GM12891 (cell line): ENCODE results near the gene YARS1.

Experiments used
- DNase-seq: peaks from one replicate; pipeline ENCODE4 v3.0.0; 2011; ENCODE audit warnings: low spot score; ENCODE audit not compliant: insufficient read length
- FAIRE-seq: peaks from 2 replicates; lab custom pipeline; 2011; peaks lifted over from hg19 to GRCh38; lab: Jason Lieb, UNC
- PAX5 ChIP-seq: IDR thresholded peaks from 2 replicates; pipeline ENCODE4 v1.6.1; 2011; ENCODE audit warnings: low read length, moderate library complexity, mild to moderate bottlenecking; ENCODE audit not compliant: insufficient read depth, severe bottlenecking
- POLR2A ChIP-seq: IDR thresholded peaks from 2 replicates; pipeline ENCODE4 v1.6.1; 2011; ENCODE audit warnings: low read depth, low read length, control low read depth
- POLR2AphosphoS5 ChIP-seq: IDR thresholded peaks from 2 replicates; pipeline ENCODE4 v1.6.1; 2011; ENCODE audit warnings: low read depth, low read length, control low read depth
- POU2F2 ChIP-seq: IDR thresholded peaks from 2 replicates; pipeline ENCODE4 v1.6.1; 2011; ENCODE audit warnings: low read depth, mild to moderate bottlenecking, control low read depth, low read length, moderate library complexity
- SPI1 ChIP-seq: IDR thresholded peaks from 2 replicates; pipeline ENCODE4 v1.6.1; 2011; ENCODE audit warnings: low read depth, low read length, control low read depth
- TAF1 ChIP-seq: IDR thresholded peaks from 2 replicates; pipeline ENCODE4 v1.6.1; 2011; ENCODE audit warnings: low read depth, low read length, control low read depth

Gene YARS1

GRCh38 chr1:32741059-32741412, 76.1 kb downstream of the YARS1 start:
- FAIRE-seq: no peak

GRCh38 chr1:32736812-32737791, 80.1 kb downstream of the YARS1 start:
- FAIRE-seq (no peak), DNase-seq (no peak)
- TF ChIP-seq POLR2A (no peak), POU2F2 (no peak), TAF1 (no peak), SPI1 (no peak), PAX5 (no peak), POLR2AphosphoS5 (no peak)

More at GRCh38 chr1:32741059-32741412, 76.1 kb downstream of the YARS1 start:
- DNase-seq: no peak
- TF ChIP-seq SPI1: no peak
- no peak for TF ChIP-seq POU2F2
- TF ChIP-seq PAX5: no peak
- no peak for TF ChIP-seq POLR2AphosphoS5
- no peak for TF ChIP-seq TAF1
- no peak for TF ChIP-seq POLR2A

- no peak for DNase-seq
- no peak for TF ChIP-seq TAF1
- TF ChIP-seq POU2F2: no peak
- TF ChIP-seq POLR2A: no peak
- no peak for TF ChIP-seq PAX5
- no peak for TF ChIP-seq SPI1
- no peak for TF ChIP-seq POLR2AphosphoS5
- FAIRE-seq: no peak
These were observed 83.4 kb downstream of the YARS1 start for GRCh38 chr1:32733582-32734321.

GRCh38 chr1:32729254-32730046, 87.7 kb downstream of the YARS1 start:
- FAIRE-seq (no peak), DNase-seq (no peak)
- TF ChIP-seq PAX5 (no peak), POLR2AphosphoS5 (no peak), POU2F2 (no peak), POLR2A (no peak), TAF1 (no peak), SPI1 (no peak)

DNA sequence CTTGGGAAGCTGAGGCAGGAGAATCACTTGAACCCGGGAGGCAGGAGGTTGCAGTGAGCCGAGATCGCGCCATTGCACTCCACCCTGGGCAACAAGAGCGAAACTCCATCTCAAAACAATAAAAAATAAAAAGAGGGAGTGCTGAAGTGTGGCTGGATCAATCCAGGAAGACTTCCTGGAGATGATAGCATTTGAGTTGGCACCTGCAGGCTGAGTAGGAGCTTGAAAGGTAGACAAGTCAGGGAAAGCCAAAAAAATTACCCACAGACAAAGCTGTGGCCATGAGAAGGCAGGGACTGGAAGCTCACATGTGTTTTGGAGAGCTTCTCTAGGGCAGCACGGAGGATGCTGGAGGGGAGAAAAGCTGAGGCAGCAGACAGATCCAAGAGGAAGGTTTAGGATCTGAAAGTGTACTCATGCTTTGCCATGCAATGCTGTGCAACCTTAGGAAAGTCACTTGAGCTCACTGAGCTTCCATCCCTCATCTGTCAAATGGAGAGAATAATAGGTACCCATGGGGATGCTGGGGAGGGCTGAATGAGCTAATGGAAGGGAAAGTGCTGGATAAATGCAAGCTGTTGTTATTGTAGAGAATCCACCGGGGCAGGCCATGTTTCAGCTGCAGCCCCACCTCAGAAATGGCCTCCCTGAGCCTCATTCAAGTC, 88.6 kb downstream of the YARS1 start:
- FAIRE-seq (no peak), DNase-seq (no peak)
- no peak for TF ChIP-seq POLR2A
- TF ChIP-seq TAF1: no peak
- TF ChIP-seq PAX5: no peak
- no peak for TF ChIP-seq POU2F2
- TF ChIP-seq SPI1: no peak
- TF ChIP-seq POLR2AphosphoS5: no peak

DNA sequence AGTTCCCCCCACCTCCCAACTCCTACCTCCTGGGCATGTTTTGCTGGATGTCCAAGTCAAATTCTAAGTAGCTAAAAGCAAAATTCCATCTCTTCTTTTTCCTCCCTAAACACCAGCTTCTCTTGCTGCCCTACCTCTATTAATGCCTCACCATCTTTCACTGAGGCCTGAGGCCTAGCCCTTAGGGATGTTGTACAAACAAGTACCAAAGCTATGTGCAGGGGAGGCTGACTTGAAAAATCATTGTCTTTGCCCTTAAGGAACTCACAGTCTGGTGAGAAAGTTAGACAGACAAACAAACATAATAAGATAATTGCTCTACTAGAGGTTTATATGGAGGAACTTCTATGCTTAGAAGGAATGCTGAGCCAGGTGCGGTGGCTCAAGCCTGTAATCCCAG, 89.3 kb downstream of the YARS1 start:
- DNase-seq (no peak), FAIRE-seq (no peak)
- TF ChIP-seq POU2F2: no peak

GRCh38 chr1:32725615-32725982, 91.6 kb downstream of the YARS1 start:
- no peak for DNase-seq
- no peak for FAIRE-seq
- TF ChIP-seq POU2F2 (no peak), SPI1 (no peak), POLR2AphosphoS5 (no peak), TAF1 (no peak), POLR2A (no peak), PAX5 (no peak)
